GM08714 (cell line): ENCODE data around the gene CDK5RAP2.
"Not testable (repeated sequence)": the region's sequence is repeated elsewhere in the genome, so short reads cannot be mapped to it uniquely, and the experiment has no call there.

ENCODE experiments used
- H3K4me3 ChIP-seq: fragments of 200-500 bp; sonication (Bioruptor generic); 2 replicates; pipeline ENCODE4 v1.5.1; 2014; ENCODE audit warnings: mild to moderate bottlenecking, low read length, inconsistent platforms
- ZNF274 ChIP-seq: IDR thresholded peaks from 2 replicates; pipeline ENCODE4 v1.6.1; 2012; ENCODE audit warnings: mild to moderate bottlenecking, low read depth, low read length

The CDK5RAP2 gene

DNA sequence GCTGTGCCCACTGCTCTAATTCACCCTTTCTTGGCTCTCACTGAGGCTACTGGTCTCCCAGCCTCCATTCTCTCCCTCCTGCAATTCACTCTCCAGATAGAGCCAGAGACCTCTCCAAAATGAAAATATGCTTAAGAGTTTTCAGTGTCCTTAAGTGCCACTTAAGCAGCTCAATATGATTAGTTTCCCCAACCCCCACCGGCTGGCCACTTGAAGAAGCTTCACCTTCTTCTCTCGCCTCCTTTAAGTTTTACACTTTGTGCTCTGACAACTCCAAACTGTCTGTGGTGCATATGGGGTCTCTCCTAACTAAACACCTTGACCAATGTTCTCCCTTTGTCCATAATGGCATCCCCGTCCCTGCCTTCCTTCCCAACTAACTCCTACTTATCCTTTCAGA is 53.4 kb downstream of the CDK5RAP2 start:
- no peak for TF ChIP-seq ZNF274
- H3K4me3 ChIP-seq = no peak overlapping the region

DNA sequence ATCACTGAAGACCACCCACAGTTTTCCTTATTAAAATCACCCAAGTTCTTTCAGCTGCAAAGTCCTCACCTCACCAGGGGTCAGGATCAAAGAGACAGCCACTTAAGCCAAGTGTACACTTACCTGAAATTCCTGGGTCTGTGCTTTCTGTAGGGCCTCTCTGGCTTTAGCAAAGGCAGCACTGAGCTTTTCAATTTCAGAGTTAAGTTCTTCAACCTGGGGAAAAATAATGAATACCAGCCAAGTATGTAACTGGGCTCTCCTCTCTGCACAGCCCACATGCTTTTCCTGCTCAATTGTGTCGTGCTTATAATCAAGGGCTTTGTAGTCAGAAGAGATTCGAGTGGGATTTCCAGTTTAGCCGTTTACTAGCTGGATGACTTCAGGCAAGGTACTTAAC is 55.1 kb downstream of the CDK5RAP2 start:
- H3K4me3 ChIP-seq = no peak overlapping the region
- no peak for TF ChIP-seq ZNF274

DNA sequence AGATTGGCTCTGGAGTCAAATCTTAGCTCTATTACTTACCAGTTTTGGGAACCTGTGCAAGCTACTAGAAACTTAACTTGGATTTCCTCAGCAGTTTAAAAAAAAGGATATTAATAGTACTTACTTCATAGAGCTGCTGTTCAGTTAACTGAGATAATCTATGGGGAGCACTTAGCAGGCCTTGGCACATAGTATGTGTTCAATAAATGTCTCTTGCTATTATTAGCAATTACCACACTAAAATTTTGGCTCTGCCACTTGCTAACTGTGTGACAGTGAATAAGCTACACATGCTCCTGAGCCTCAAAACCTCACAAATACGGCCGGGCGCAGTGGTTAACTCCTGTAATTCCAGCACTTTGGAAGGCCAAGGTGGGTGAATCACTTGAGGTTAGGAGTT is 55.9 kb downstream of the CDK5RAP2 start:
- no peak overlapping the region for H3K4me3 ChIP-seq
- no peak for TF ChIP-seq ZNF274

DNA sequence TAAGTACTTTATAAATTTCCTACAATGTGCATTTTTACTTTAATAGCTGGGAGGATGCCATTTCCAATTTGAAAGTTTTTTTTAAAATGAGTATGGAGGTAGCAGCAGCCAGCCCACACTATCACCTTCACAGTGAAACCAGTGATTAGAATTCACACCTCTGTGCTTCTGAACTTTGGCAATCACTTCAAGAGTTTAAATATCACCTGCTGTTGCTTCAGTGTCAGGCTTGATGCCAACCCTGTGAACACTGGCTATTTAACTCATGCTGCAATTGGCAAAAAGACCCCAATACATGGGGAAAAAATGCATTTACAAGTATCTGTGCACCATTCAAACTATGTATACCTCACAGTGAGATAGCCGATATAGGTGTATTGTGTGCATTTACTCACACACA is 57.4 kb downstream of the CDK5RAP2 start:
- no peak for TF ChIP-seq ZNF274

DNA sequence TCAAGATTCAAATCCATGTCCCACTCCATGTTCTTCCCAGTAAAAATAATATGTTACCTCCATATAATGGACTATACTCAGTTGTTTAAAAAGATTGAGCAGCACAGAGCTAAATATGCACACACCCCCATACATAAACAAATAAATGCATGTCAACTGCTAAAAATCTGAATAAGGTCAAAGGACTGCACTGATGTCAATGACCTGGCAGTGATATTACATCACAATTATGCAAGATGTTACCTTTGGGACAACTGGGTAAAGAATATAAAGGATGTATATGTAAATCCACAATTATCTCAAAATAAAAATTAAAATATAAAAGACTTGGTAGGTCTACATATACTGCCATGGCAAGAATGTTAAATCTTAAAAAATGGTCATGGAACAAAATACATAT is 57.9 kb downstream of the CDK5RAP2 start:
- H3K4me3 ChIP-seq = no peak overlapping the region
- no peak for TF ChIP-seq ZNF274

More for the DNA sequence above, 57.4 kb downstream of the CDK5RAP2 start:
- no peak overlapping the region for H3K4me3 ChIP-seq

DNA sequence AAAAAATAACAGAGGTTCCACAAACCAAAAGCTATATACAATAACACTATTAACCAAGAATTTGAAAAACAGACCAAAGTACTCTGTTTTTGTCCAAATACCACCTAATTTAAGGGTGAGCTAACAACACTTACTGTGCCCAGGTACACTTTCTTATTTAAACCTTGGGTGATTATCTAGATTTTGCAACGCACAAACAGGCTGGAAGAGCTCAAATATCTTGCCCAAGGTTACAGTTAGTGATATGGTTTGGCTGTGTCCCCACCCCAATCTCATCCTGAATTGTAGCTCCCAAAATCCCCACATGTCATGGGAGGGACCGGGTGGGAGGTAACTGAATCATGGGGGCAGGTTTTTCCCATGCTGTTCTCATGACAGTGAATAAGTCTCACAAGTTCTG is 58.9 kb downstream of the CDK5RAP2 start:
- H3K4me3 ChIP-seq = no peak overlapping the region

DNA sequence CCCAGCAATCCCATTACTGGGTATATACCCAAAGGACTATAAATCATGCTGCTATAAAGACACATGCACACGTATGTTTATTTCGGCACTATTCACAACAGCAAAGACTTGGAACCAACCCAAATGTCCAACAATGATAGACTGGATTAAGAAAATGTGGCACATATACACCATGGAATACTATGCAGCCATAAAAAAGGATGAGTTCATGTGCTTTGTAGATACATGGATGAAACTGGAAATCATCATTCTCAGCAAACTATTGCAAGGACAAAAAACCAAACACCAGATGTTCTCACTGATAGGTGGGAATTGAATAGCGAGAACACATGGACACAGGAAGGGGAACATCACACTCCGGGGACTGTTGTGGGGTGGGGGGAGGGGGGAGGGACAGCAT is 64.0 kb downstream of the CDK5RAP2 start:
- not testable (repeated sequence) for H3K4me3 ChIP-seq

More for the DNA sequence above, 58.9 kb downstream of the CDK5RAP2 start:
- TF ChIP-seq ZNF274 = no peak

DNA sequence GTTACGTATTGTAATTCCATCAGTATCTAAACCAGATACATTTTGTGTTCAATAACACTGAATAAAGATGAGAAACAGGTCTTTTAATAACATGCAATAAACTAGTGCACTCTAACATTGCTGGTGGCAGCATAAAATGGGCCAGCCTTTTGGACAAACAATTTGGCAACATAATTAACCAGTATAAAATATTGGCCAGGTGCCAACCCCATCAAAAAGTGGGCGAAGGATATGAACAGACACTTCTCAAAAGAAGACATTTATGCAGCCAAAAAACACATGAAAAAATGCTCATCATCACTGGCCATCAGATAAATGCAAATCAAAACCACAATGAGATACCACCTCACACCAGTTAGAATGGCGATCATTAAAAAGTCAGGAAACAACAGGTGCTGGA is 64.5 kb downstream of the CDK5RAP2 start:
- not testable (repeated sequence) for H3K4me3 ChIP-seq

DNA sequence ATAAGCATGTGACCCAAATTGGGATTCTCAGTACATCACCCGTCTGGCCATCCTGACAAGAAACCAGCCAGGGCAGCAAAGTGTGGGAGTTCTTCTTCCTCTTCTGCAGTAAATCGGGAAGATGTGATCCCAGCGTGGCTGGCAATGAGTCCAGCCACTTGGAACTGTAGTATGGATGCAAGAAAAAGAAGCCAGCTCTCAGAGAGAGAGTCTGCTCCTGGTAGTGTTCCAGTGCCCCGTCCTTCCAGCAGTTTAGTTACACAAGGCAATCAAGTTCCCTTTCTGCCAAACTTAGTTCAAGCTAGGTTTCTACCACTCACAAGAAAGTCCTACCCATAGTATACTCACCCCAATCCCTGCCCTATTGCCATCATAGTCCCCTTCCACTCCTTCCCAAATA is 65.6 kb downstream of the CDK5RAP2 start:
- no peak for TF ChIP-seq ZNF274
- H3K4me3 ChIP-seq = no peak overlapping the region

DNA sequence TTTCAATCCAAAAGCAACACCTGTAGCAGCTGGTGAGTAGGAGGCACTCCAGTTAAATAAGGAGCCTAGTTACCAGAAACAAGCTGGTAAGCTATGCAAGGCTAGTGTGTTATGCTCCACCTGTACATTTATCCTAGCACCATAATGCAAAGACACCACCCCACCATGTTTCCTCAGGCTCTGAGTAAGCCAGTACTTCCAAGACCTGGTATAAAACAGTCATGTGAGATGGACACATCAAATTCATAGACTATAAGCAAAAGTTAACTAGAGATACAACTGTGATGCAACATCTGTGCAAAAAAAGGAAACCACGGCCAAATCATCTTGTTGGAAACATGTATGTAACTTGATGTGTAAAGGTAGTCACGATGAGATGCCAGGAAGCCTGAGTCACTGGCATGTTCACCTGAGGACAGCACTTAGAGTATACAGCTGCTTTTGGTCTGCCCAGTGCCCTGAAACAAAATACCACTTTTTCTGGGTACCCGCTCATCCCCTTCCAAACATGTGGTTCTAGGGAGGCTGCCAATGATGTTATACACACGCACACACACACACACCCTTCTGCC is 66.1 kb downstream of the CDK5RAP2 start:
- no peak overlapping the region for H3K4me3 ChIP-seq
- no peak for TF ChIP-seq ZNF274

DNA sequence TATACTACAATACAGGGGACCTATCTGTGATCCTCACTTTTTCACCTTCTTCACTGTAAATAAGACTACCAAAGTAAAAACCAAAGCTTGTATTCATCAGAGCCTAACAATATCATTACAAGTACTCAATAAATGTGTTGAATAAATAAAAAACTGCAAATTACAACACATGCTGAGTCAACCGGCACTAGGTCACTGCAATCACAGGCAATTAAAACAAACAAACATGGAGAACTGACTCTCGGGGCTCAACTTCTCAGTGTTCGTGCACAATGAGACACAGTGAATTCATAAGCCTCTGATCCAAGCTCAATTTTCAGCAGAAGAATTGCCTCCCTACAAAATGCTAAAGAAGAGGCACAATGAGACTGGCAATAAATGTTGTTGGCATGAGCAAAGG is 69.2 kb downstream of the CDK5RAP2 start:
- no peak for TF ChIP-seq ZNF274
- H3K4me3 ChIP-seq = no peak overlapping the region

DNA sequence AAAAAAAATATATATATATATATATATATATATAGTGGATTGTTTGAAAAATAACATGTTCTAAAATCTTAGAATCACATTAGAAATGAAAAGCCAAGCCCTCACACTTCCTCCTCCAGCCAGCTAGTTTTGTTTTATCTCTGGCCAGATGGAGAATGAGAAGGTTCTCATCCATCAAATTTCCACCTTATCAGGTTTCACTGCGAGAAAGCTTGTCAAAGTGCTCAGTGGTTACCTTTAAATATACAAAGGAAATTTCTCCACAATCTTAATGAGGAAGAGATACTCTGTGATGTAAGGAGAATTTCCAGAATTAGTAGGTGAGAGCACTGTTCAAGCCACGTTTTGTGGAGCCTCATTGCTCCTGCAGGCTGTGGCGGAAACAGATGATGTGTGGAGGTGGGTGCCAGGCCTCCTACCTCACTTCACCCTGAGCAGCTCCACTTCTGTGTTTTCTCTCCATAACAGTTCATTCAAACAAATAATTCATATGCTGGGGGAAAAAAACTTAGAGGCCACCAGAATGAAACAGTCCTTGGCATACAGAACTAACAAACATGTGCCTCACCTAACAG is 71.9 kb downstream of the CDK5RAP2 start:
- no peak overlapping the region for H3K4me3 ChIP-seq
- no peak for TF ChIP-seq ZNF274

DNA sequence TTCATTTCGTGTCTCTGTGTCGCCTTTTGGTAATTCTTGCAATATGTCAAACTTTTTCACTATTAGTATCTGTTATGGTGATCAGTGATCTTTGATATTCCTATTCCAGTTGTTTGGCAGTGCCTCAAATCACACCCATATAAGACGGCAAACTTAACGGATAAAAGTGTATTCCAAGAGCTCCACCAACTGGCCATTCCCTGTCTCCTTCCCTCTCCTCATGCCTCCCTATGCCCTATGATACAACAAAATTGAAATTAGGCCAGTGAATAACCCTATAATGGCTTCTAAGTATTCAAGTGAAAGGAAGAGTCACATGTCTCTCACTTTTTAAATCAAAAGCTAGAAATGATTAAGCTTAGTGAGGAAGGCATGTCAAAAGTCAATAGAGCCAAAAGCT is 74.8 kb downstream of the CDK5RAP2 start:
- TF ChIP-seq ZNF274 = no peak
- H3K4me3 ChIP-seq = no peak overlapping the region

DNA sequence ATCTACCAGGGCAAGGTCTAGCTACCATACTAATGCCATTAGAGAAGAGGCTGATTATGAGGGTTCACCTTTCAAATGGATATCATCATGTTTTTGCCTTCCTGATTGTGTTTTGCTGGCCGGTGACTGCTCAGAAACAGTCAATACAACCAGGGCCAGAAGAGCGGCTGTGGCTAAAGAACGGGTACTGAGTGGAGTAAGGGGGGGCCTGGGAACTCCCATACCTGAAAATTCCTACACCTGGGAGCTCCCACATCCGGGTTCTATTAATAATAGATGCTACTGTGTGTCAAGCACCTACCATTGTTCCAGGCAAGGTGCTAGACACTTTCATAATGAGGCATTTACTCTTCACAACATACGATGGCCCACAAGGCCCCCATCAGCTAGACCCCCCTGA is 79.2 kb downstream of the CDK5RAP2 start:
- TF ChIP-seq ZNF274 = no peak
- H3K4me3 ChIP-seq = no peak overlapping the region

DNA sequence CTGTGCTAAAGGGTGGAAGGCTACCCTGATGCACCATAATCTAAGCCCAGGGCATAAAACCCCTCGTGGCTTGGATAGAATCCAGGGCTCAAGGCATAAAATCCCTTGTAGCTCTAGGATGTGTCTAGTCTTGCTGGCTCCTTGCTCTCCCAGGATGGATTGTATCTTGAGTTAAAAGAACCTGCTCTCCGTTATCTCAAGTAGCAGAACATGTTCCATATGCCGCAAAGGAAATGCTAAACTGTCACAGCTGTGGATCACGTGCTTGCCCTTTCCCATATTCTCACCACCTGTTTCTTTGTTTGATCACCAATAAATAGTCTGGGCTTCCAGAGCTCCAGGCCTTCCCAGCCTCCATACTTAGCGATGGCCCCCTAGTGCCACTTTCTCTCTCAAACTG is 82.1 kb downstream of the CDK5RAP2 start:
- H3K4me3 ChIP-seq = not testable (repeated sequence)

DNA sequence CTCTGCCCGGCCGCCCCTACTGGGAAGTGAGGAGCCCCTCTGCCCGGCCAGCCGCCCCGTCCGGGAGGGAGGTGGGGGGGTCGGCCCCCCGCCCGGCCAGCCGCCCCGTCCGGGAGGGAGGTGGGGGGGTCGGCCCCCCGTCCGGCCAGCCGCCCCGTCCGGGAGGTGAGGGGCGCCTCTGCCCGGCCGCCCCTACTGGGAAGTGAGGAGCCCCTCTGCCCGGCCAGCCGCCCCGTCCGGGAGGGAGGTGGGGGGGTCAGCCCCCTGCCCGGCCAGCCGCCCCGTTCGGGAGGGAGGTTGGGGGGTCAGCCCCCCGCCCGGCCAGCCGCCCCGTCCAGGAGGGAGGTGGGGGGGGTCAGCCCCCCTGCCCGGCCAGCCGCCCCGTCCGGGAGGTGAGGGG is 83.5 kb downstream of the CDK5RAP2 start:
- not testable (repeated sequence) for H3K4me3 ChIP-seq
